Chondrocyte (in vitro differentiated cells): ENCODE data around the gene SSX2. TPM values are rescaled to one million over a fixed set of nuclear protein-coding genes. Genes with fewer than 3 reads are reported as not detected.
"Not testable (repeated sequence)": the region's sequence is repeated elsewhere in the genome, so short reads cannot be mapped to it uniquely, and the experiment has no call there.

Experiments
- DNase-seq: peaks from one replicate; pipeline ENCODE4 v3.0.0; 2021; ENCODE audit warnings: mixed read lengths, low spot score
- H3K27ac Mint-ChIP-seq: one replicate; pipeline ENCODE4 v1.8.0; 2021; ENCODE audit warnings: mild to moderate bottlenecking, moderate library complexity, mixed read lengths; ENCODE audit not compliant: unreplicated experiment
- H3K27me3 Mint-ChIP-seq: 2 replicates; pipeline ENCODE4 v1.8.0; 2021; ENCODE audit warnings: low read depth, mixed read lengths
- H3K36me3 Mint-ChIP-seq: 2 replicates; pipeline ENCODE4 v1.8.0; 2021; ENCODE audit warnings: low read depth, mixed read lengths
- H3K4me1 Mint-ChIP-seq: 2 replicates; pipeline ENCODE4 v1.8.0; 2021; ENCODE audit warnings: low read depth, mild to moderate bottlenecking, mixed read lengths
- H3K4me3 Mint-ChIP-seq: one replicate; pipeline ENCODE4 v1.8.0; 2021; ENCODE audit warnings: mild to moderate bottlenecking, moderate library complexity, mixed read lengths; ENCODE audit not compliant: unreplicated experiment
- H3K9me3 Mint-ChIP-seq: 2 replicates; pipeline ENCODE4 v1.8.0; 2021; ENCODE audit warnings: low read depth, mixed read lengths
- long read RNA-seq: library from polyadenylated mRNA; stranded (forward); transcript quantifications from one replicate; pipeline ENCODE4 v2.0.0, GENCODE V29; 2021
- total RNA-seq: library from RNA; stranded (reverse); gene quantifications from 3 replicates; pipeline ENCODE4 v1.2.1, GENCODE V29; 2021

Gene SSX2
- not detected in 3 replicates for total RNA-seq
- long read RNA-seq = 0 reads

DNA sequence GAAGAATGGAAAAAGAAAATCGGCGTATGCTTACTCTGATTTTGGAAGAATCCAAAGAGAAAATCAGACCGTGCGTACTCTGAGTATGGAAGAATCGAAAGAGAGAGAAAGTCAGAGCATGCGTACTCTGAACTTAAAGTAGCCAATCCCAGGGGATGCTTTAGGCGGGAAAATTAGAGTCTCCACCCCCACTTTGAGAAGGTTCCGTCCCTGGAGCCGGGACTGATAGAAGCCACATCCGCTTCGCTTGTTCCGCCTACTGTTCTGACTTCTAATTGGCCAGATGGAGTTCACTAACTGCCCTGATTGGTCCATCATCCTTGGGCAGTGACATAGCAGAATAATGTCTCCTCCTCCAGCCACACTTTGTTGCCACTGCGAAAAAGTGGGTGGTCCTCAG, at the start of gene SSX2:
SSX2 (minus strand) TSS at position 101 of the 400 bp plus-strand sequence. CDS start 1,429 bp downstream, outside the sequence.
- H3K36me3 Mint-ChIP-seq, H3K27me3 Mint-ChIP-seq, H3K4me1 Mint-ChIP-seq, H3K27ac Mint-ChIP-seq, H3K4me3 Mint-ChIP-seq, DNase-seq, H3K9me3 Mint-ChIP-seq: not testable (repeated sequence)

- not testable (repeated sequence) for H3K27me3 Mint-ChIP-seq, H3K4me3 Mint-ChIP-seq, DNase-seq, H3K4me1 Mint-ChIP-seq, H3K27ac Mint-ChIP-seq, H3K9me3 Mint-ChIP-seq, H3K36me3 Mint-ChIP-seq
Measured at GRCh38 chrX:52750952-52751351, 44.0 kb upstream of the SSX2 start, which contains the start of gene SSX2B. Gene SSX2B (plus strand): TSS chrX:52751252. CDS start chrX:52752681, 1,429 bp downstream.

DNA sequence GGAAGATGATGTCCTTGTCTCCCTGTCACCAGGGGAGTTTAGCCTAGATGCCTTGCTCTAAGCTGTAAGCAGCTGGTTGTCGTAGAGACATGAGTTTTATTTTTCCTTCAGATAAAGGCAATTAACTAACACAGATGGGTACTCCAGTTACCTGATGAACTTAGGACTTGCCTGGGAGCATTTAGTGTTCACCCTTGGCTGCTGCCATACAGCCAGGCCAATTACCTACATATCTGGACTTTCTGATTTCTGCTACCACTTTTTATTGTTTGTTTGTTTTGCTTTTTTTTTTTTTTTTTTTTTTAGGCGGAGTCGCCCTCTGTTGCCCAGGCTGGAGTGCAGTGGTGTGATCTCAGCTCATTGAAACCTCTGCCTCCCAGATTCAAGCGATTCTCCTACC, 14.9 kb downstream of the SSX2 start:
- H3K4me1 Mint-ChIP-seq, H3K9me3 Mint-ChIP-seq, DNase-seq, H3K4me3 Mint-ChIP-seq, H3K36me3 Mint-ChIP-seq, H3K27me3 Mint-ChIP-seq, H3K27ac Mint-ChIP-seq: not testable (repeated sequence)

DNA sequence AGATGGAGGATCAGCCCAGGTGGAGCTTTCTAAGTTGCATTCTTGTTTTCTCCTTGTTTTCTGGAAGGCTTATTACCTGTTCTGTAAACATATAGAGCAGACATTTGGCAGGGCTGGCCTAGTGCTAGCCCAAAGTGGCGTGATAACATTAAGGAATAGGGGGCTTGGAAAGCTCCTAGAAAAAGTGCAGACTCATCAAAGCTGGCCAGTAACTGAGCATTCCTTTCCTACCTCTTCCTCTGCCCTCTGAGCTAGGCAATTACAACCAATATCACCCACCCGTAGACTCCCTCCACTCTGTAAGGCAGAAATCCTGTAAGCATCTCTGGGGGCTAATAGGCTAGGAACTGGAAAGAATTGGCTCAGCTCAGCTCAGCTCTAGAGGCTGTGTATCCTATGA, 44.8 kb downstream of the SSX2 start:
- H3K27me3 Mint-ChIP-seq, H3K9me3 Mint-ChIP-seq, DNase-seq, H3K4me3 Mint-ChIP-seq, H3K36me3 Mint-ChIP-seq, H3K27ac Mint-ChIP-seq, H3K4me1 Mint-ChIP-seq: not testable (repeated sequence)

GRCh38 chrX:52655475-52655874, 51.5 kb downstream of the SSX2 start:
- H3K9me3 Mint-ChIP-seq, H3K27ac Mint-ChIP-seq, H3K4me3 Mint-ChIP-seq, H3K36me3 Mint-ChIP-seq, H3K4me1 Mint-ChIP-seq, H3K27me3 Mint-ChIP-seq, DNase-seq: not testable (repeated sequence)

DNA sequence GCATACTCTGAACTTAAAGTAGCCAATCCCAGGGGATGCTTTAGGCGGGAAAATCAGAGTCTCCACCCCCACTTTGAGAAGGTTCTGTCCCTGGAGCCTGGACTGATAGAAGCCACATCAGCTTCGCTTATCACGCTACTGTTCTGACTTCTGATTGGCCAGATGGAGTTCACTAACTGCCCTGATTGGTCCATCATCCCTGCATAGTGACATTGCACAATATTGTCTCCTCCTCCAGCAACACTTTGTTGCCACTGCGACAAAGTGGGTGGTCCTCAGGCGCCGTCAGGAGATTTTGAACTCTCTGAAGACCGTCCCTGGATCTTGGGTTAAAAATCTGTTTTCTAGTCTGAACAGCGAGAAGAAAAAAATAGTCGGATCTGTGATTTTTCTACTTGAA, 52.2 kb downstream of the SSX2 start, which contains the start of gene SSX7:
SSX7 (minus strand) TSS at position 101 of the 400 bp plus-strand sequence. CDS start 1,428 bp downstream, outside the sequence.
- not testable (repeated sequence) for H3K4me3 Mint-ChIP-seq, H3K27me3 Mint-ChIP-seq, H3K9me3 Mint-ChIP-seq, H3K36me3 Mint-ChIP-seq, H3K4me1 Mint-ChIP-seq, DNase-seq, H3K27ac Mint-ChIP-seq

- not testable (repeated sequence) for H3K9me3 Mint-ChIP-seq, H3K36me3 Mint-ChIP-seq, H3K27ac Mint-ChIP-seq, DNase-seq, H3K4me1 Mint-ChIP-seq, H3K4me3 Mint-ChIP-seq, H3K27me3 Mint-ChIP-seq
Measured at GRCh38 chrX:52650676-52651075, 56.3 kb downstream of the SSX2 start.

DNA sequence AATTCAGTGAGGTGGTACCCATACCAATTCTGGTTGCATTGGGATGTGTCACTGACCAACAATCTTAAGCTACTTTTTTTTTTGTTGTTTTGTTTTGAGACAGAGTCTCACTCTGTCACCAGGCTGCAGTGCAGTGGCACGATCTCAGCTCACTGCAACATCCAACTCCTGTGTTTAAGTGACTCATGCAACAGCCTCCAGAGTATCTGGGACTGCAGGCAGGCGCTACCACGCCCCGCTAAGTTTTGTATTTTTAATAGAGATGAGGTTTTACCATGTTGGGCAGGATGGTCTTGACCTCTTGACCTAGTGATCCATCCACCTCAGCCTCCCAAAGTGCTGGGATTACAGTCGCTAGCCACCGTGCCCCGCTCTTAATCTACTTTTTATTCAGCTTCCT, 58.0 kb downstream of the SSX2 start:
- peaks cover 10% of the 10 kb centered on the region for H3K9me3 Mint-ChIP-seq
- not testable (repeated sequence) for H3K4me1 Mint-ChIP-seq, DNase-seq, H3K4me3 Mint-ChIP-seq, H3K27ac Mint-ChIP-seq, H3K36me3 Mint-ChIP-seq, H3K27me3 Mint-ChIP-seq

Other genes starting within 250 kb of the SSX2 start
- not detected in 3 replicates for gene XAGE1A, start 211.4 kb downstream of the SSX2 start, total RNA-seq
- gene XAGE1B, start 190.1 kb downstream of the SSX2 start, total RNA-seq = not detected in 3 replicates
- not detected in 3 replicates for gene SSX7, start 52.3 kb downstream of the SSX2 start, total RNA-seq
- gene SSX2B, start 44.1 kb upstream of the SSX2 start, total RNA-seq = not detected in 3 replicates
- not detected in 3 replicates for gene SPANXN5, start 90.2 kb upstream of the SSX2 start, total RNA-seq
- gene XAGE5, start 104.1 kb upstream of the SSX2 start, total RNA-seq = not detected in 3 replicates
- not detected in 3 replicates for gene XAGE3, start 160.9 kb upstream of the SSX2 start, total RNA-seq
- gene FAM156B, start 190.2 kb upstream of the SSX2 start, total RNA-seq = 18.0 to 19.5 TPM (median 18.3 TPM) in 3 replicates